ENCODE measurements around the gene AMER1. TPM values are rescaled to one million over a fixed set of nuclear protein-coding genes. Genes with fewer than 3 reads are reported as not detected.
A peak's percentile ranks its signal among the peaks of the same experiment; 100 is the strongest.

AMER1 gene
- total and polyA plus RNA-seq, 11 donors: 1.7 to 5.6 (median 4.3) TPM

DNA sequence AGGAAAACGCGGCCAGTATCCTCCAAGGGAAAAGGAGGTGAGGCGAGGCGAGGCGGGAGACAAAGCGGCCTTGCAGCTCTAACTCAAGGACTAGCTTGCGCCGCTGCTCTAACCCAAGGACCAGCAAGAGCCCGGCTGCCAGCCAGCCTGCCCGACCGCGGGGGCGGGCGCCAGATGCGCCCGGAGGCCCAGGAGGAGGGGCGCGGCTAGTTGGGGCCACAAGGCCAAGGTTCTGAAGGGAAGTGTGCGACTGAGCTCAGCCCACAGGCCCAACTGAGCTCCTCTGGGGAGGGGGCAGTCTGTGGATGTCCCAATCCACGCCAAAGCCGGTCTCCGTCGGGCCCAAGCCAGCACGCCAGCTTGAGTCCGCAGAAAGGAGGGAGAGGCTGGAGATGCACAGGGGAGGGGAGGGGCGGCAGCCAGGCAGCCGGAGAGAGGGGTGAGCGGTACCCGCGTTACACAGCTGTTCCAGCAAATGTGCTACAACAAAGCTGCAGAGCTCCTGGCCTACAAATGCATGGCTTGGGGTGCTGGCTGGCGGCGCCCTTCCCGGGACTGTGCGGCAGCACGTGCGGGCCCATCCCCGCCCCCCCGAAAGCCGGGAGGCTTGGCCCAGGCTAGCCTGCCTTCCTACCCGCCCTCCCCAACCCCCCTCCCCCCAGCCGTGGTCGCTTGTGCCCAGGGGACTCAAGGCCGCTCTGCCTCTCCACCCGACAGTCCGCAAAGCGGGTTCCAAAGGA, 637 bp downstream of the AMER1 start:
- TF ChIP-seq, protein P1, sequence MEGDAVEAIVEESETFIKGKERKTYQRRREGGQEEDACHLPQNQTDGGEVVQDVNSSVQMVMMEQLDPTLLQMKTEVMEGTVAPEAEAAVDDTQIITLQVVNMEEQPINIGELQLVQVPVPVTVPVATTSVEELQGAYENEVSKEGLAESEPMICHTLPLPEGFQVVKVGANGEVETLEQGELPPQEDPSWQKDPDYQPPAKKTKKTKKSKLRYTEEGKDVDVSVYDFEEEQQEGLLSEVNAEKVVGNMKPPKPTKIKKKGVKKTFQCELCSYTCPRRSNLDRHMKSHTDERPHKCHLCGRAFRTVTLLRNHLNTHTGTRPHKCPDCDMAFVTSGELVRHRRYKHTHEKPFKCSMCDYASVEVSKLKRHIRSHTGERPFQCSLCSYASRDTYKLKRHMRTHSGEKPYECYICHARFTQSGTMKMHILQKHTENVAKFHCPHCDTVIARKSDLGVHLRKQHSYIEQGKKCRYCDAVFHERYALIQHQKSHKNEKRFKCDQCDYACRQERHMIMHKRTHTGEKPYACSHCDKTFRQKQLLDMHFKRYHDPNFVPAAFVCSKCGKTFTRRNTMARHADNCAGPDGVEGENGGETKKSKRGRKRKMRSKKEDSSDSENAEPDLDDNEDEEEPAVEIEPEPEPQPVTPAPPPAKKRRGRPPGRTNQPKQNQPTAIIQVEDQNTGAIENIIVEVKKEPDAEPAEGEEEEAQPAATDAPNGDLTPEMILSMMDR (IDR thresholded peaks at IDR 0.05): no peak
- TF ChIP-seq POLR2A (IDR thresholded peaks at IDR 0.05): no peak
- no peaks in the 10 kb centered on the region for H3K36me3 ChIP-seq
- peak in 2 of 4 donors; percentile 3 to 21 for ATAC-seq
- peaks cover 0 to 34% (median 10%) of the 10 kb centered on the region in 12 donors for H3K4me1 ChIP-seq
- peaks cover 0 to 3% (median 0%) of the 10 kb centered on the region in 9 donors for H3K27me3 ChIP-seq
- intact Hi-C loops (cut with DNase I): loop anchor here in 3 of 10 donors (5.0 to 10.0 kb wide), 4 partner anchors 110 to 853 kb away; partner anchors contain the start of genes MTMR8 (in 1 of the 3) and SPIN4 (in 1 of the 3)
- DNase-seq: peak; percentile 23 to 60 (median 34)
- WGBS, 4 donors: 1 to 40% (median 18%) methylated on average over 25 to 46 of the region's 46 CpGs
- H3K27ac ChIP-seq: peak overlapping the region; percentile 82 to 98 (median 91)
- no peaks in the 10 kb centered on the region for H3K9me3 ChIP-seq
- peak overlapping the region; percentile 19 to 97 (median 72) for H3K4me3 ChIP-seq

DNA sequence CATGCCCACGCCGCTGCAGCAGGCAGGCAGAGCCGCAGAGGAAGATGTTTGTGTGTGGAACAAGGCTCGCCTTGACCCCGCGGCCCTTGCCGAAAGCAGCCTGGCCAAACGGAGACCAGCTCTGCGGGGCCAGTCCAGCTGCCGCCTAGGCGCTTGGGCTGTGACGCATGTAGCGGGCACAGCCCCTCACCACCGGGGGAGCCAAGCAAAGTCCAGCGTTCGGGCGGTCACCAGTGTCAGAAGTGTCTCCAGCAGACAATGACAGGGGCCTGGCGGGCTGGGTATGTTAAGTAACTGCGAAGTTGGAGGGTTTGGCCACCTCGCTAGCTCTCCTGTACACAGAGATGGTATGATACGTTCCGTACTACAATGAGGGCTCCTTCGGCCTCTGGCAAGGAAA, 1.3 kb downstream of the AMER1 start:
- H3K27me3 ChIP-seq: peaks cover 0 to 3% (median 0%) of the 10 kb centered on the region in 9 donors
- H3K27ac ChIP-seq: peak overlapping the region in 10 of 12 donors; percentile 83 to 98 (median 91)
- H3K4me3 ChIP-seq: peak overlapping the region; percentile 19 to 97 (median 72)
- peaks cover 0 to 34% (median 10%) of the 10 kb centered on the region in 12 donors for H3K4me1 ChIP-seq
- ATAC-seq (peak in 2 of 4 donors; percentile 18 to 40), DNase-seq (peak; percentile 19 to 63 (median 36))
- intact Hi-C loops (cut with DNase I): loop anchor here in 2 of 10 donors (10.0 kb wide), 3 partner anchors 109 to 449 kb away; partner anchors contain the start of gene MTMR8 (in 1 of the 2)
- WGBS, 4 donors: 26 to 66% (median 33%) methylated on average over 20 to 23 of the region's 23 CpGs
- no peaks in the 10 kb centered on the region for H3K36me3 ChIP-seq
- H3K9me3 ChIP-seq: no peaks in the 10 kb centered on the region
- no peak for TF ChIP-seq POLR2A (IDR thresholded peaks at IDR 0.05)
- TF ChIP-seq, protein P1 (IDR thresholded peaks at IDR 0.05): no peak

DNA sequence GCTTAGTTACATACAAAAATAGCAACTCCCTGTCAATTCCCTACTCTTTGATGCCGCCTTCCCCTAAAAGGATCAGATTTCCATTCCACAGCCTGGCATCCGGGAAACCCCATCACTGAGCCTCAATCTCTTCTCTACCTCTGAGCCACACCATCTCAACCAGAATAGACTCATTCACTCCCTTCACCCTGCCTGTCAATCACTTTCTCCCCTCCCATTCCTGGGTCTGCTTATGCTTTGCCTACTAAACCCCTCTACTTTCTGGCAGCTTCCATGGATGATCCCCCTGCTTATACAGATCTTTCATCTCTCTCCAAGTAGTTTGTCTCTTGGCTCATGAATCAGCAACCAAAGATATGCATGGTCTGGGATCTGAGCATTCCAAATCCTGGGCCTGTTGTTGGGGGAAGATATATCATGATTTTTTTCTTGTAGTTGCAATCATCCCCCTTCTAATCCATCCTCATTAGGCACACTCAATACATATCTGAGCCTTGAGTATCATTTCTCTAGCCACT, 2.6 kb downstream of the AMER1 start:
- intact Hi-C loops (cut with DNase I): loop anchor here in 2 of 10 donors (10.0 kb wide), 3 partner anchors 108 to 448 kb away; partner anchors contain the start of gene MTMR8 (in 1 of the 2)
- no peaks in the 10 kb centered on the region for H3K9me3 ChIP-seq
- 72 to 81% (median 78%) methylated on average over 2 of the region's 2 CpGs for WGBS, 4 donors

More for the DNA sequence above, 2.6 kb downstream of the AMER1 start:
- no peak for TF ChIP-seq POLR2A (IDR thresholded peaks at IDR 0.05)
- TF ChIP-seq, protein P1 (IDR thresholded peaks at IDR 0.05): no peak
- H3K4me3 ChIP-seq: no peak overlapping the region
- no peak for ATAC-seq
- H3K27ac ChIP-seq: no peak overlapping the region
- no peaks in the 10 kb centered on the region for H3K36me3 ChIP-seq
- DNase-seq: no peak
- H3K4me1 ChIP-seq: peaks cover 0 to 34% (median 10%) of the 10 kb centered on the region in 12 donors
- H3K27me3 ChIP-seq: peaks cover 0 to 3% (median 0%) of the 10 kb centered on the region in 9 donors
